PC-3 (cell line): ENCODE data around the gene TMEM91. TPM values are rescaled to one million over a fixed set of nuclear protein-coding genes. Genes with fewer than 3 reads are reported as not detected.

Experiments used
- ATAC-seq: fragments of 200-7000 bp; cut with Tn5 transposase; 2 replicates; pipeline ENCODE4 v1.9.1; 2020; ENCODE audit warnings: mild to moderate bottlenecking, moderate library complexity
- BruUV-seq: library from RNA; stranded (reverse); fragments of 400-500 nt; replicated peaks from 2 replicates; lab custom pipeline; 2021; lab: Mats Ljungman, UMichigan
- CTCF ChIA-PET: fragments of 300-600 bp; sonication (Branson Sonifier 250); formaldehyde crosslinking; loops from one replicate; lab custom pipeline; 2022; ENCODE audit warnings: antibody characterized with exemption; lab: Charles Lee
- POLR2A ChIA-PET: fragments of 300-600 bp; sonication (Branson Sonifier 250); formaldehyde crosslinking; loops from one replicate; lab custom pipeline; 2022; ENCODE audit warnings: antibody characterized with exemption; ENCODE audit not compliant: unreplicated experiment; lab: Charles Lee
- DNase-seq: peaks from one replicate; pipeline ENCODE4 v3.0.0-alpha.2; 2015
- H2AFZ ChIP-seq: fragments of 300-600 bp; sonication (generic); 2 replicates; pipeline ENCODE4 v1.6.0; 2016; ENCODE audit warnings: antibody characterized with exemption, low read length
- H3F3A ChIP-seq: fragments of 300-600 bp; sonication (generic); one replicate; pipeline ENCODE4 v1.6.0; 2017; ENCODE audit warnings: antibody characterized with exemption, low read length, control low read depth, mild to moderate bottlenecking; ENCODE audit not compliant: unreplicated experiment
- H3K27ac ChIP-seq: fragments of 300-600 bp; sonication (generic); 2 replicates; pipeline ENCODE4 v1.5.1; 2016; ENCODE audit warnings: mild to moderate bottlenecking, low read length
- H3K27me3 ChIP-seq: fragments of 300-600 bp; sonication (generic); 2 replicates; pipeline ENCODE4 v1.6.1; 2016; ENCODE audit warnings: low read length, mixed read lengths
- H3K36me3 ChIP-seq: fragments of 300-600 bp; sonication (generic); 2 replicates; pipeline ENCODE4 v1.6.1; 2016; ENCODE audit warnings: low read depth, mixed run types, low read length, mixed read lengths
- H3K4me1 ChIP-seq: fragments of 300-600 bp; sonication (generic); 2 replicates; pipeline ENCODE4 v1.5.1; 2016; ENCODE audit warnings: low read length; ENCODE audit not compliant: insufficient read depth
- H3K4me2 ChIP-seq: fragments of 300-600 bp; sonication (generic); 2 replicates; pipeline ENCODE4 v1.6.0; 2016; ENCODE audit warnings: low read length
- H3K4me3 ChIP-seq: fragments of 300-600 bp; sonication (generic); 2 replicates; pipeline ENCODE4 v1.5.1; 2016; ENCODE audit warnings: mild to moderate bottlenecking, low read length, mixed read lengths
- H3K79me2 ChIP-seq: fragments of 300-600 bp; sonication (generic); 2 replicates; pipeline ENCODE4 v1.6.1; 2017; ENCODE audit warnings: low read length, mixed read lengths
- H3K9ac ChIP-seq: fragments of 300-600 bp; sonication (generic); 2 replicates; pipeline ENCODE4 v1.6.0; 2016; ENCODE audit warnings: mild to moderate bottlenecking, low read length
- H3K9me2 ChIP-seq: fragments of 300-600 bp; sonication (generic); replicated peaks from 2 replicates; pipeline ENCODE4 v1.6.1; 2016; ENCODE audit warnings: mixed run types, low read length, mixed read lengths
- H3K9me3 ChIP-seq: fragments of 300-600 bp; sonication (generic); 2 replicates; pipeline ENCODE4 v1.6.1; 2016; ENCODE audit warnings: low read length, mixed read lengths
- H4K20me1 ChIP-seq: fragments of 300-600 bp; sonication (generic); 2 replicates; pipeline ENCODE4 v1.6.1; 2016; ENCODE audit warnings: low read length, mixed read lengths
- CTCF ChIP-seq: fragments of 300-600 bp; sonication (generic); conservative IDR thresholded peaks from 2 replicates; pipeline ENCODE4 v1.5.1; 2017; ENCODE audit warnings: antibody characterized with exemption, low read depth, mild to moderate bottlenecking, low read length
- EZH2 ChIP-seq: fragments of 300-600 bp; sonication (generic); IDR thresholded peaks from one replicate; pipeline ENCODE4 v1.6.1; 2017; ENCODE audit warnings: antibody characterized with exemption, mild to moderate bottlenecking, low read length; ENCODE audit not compliant: unreplicated experiment
- EZH2phosphoT487 ChIP-seq: fragments of 300-600 bp; sonication (generic); IDR thresholded peaks from 2 replicates; pipeline ENCODE4 v1.6.1; 2018; ENCODE audit warnings: mild to moderate bottlenecking, antibody characterized with exemption, low read length, borderline replicate concordance
- intact Hi-C: fragments of 100-400 bp; cut with micrococcal nuclease; formaldehyde crosslinking; loops from 2 replicates; pipeline ENCODE4 v1.9.0; 2023
- total RNA-seq: library from RNA; depleted of rRNA; stranded (reverse); fragments of >200 nt; gene quantifications from 2 replicates; pipeline ENCODE4 v1.2.3, GENCODE V29; 2014

Gene TMEM91
- total RNA-seq, 1 experiment from 2014 or later = 2.4 TPM

GRCh38 chr19:41386442-41386841 lies 10.1 kb downstream of the TMEM91 start:
- BruUV-seq = no TSS peak
- H3K27ac ChIP-seq = no peak overlapping the region
- POLR2A ChIA-PET = no interaction called here

GRCh38 chr19:41391618-41392017 lies 15.3 kb downstream of the TMEM91 start:
- ChIA-PET CTCF (no interaction called here), POLR2A (no interaction called here)
- DNase-seq (no peak), ATAC-seq (no peak)
- Histone ChIP-seq H3F3A (no peaks in the 10 kb centered on the region), H3K27ac (no peak overlapping the region), H3K4me3 (no peak overlapping the region), H3K9me2 (no peaks in the 10 kb centered on the region), H2AFZ (no peak overlapping the region), H3K79me2 (peaks cover 17% of the 10 kb centered on the region), H3K9ac (no peak overlapping the region), H3K4me2 (no peak overlapping the region), H3K36me3 (no peaks in the 10 kb centered on the region; the same call in 1 of the 2 replicates), H3K27me3 (no peaks in the 10 kb centered on the region), H3K4me1 (peaks cover 4% of the 10 kb centered on the region; the same call in 1 of the 2 replicates), H3K9me3 (no peaks in the 10 kb centered on the region), H4K20me1 (no peaks in the 10 kb centered on the region)
- TF ChIP-seq CTCF (no peak), EZH2phosphoT487 (no peak), EZH2 (no peak)
- no TSS peak for BruUV-seq
- intact Hi-C loops = no loop called here

More at GRCh38 chr19:41386442-41386841, 10.1 kb downstream of the TMEM91 start:
- DNase-seq (no peak), ATAC-seq (no peak)
- H3K9ac ChIP-seq = no peak overlapping the region
- intact Hi-C loops = no loop called here
- no peaks in the 10 kb centered on the region for H3K79me2 ChIP-seq
- H3K4me3 ChIP-seq = no peak overlapping the region
- H3K4me1 ChIP-seq = no peaks in the 10 kb centered on the region
- no peaks in the 10 kb centered on the region for H4K20me1 ChIP-seq
- H3K36me3 ChIP-seq = no peaks in the 10 kb centered on the region; the same call in 1 of the 2 replicates
- H3K9me3 ChIP-seq = no peaks in the 10 kb centered on the region
- H3K27me3 ChIP-seq = no peaks in the 10 kb centered on the region
- no peaks in the 10 kb centered on the region for H3K9me2 ChIP-seq
- CTCF ChIA-PET = no interaction called here
- no peak overlapping the region for H2AFZ ChIP-seq
- no peaks in the 10 kb centered on the region for H3F3A ChIP-seq
- no peak overlapping the region for H3K4me2 ChIP-seq
- TF ChIP-seq CTCF (no peak), EZH2 (no peak), EZH2phosphoT487 (no peak)

- H3K27me3 ChIP-seq = no peaks in the 10 kb centered on the region
- H2AFZ ChIP-seq = no peak overlapping the region
- no peaks in the 10 kb centered on the region for H3F3A ChIP-seq
- H3K4me2 ChIP-seq = no peak overlapping the region
- H3K9me3 ChIP-seq = no peaks in the 10 kb centered on the region
- no peak for TF ChIP-seq EZH2
- TF ChIP-seq CTCF = no peak
- no peak for TF ChIP-seq EZH2phosphoT487
- H3K4me1 ChIP-seq = peaks cover 4% of the 10 kb centered on the region; the same call in 1 of the 2 replicates
- POLR2A ChIA-PET = no interaction called here
- H3K36me3 ChIP-seq = no peaks in the 10 kb centered on the region; the same call in 1 of the 2 replicates
- no TSS peak for BruUV-seq
- peaks cover 21% of the 10 kb centered on the region for H3K79me2 ChIP-seq
- CTCF ChIA-PET = no interaction called here
- H3K27ac ChIP-seq = no peak overlapping the region
- ATAC-seq = no peak
- no peak for DNase-seq
- H3K4me3 ChIP-seq = no peak overlapping the region
- H3K9ac ChIP-seq = no peak overlapping the region
- H4K20me1 ChIP-seq = no peaks in the 10 kb centered on the region
- H3K9me2 ChIP-seq = no peaks in the 10 kb centered on the region
- intact Hi-C loops = no loop called here
These were observed 16.4 kb downstream of the TMEM91 start for GRCh38 chr19:41392775-41393174.
